HEK293 (cell line): Measurements from ENCODE around the gene NAT14.

Experiments used
- BCL11B ChIP-seq: fragments of 450-650 bp; formaldehyde crosslinking; IDR thresholded peaks from 2 replicates; pipeline ENCODE4 v1.5.1; 2016; ENCODE audit warnings: low read depth, missing biosample characterization, missing genetic modification characterization
- IKZF3 ChIP-seq: fragments of 450-650 bp; IDR thresholded peaks from 2 replicates; pipeline ENCODE4 v1.5.0; 2018; ENCODE audit warnings: missing biosample characterization, mild to moderate bottlenecking, missing genetic modification characterization, moderate library complexity
- PRDM10 ChIP-seq: fragments of 450-650 bp; formaldehyde crosslinking; IDR thresholded peaks from 2 replicates; pipeline ENCODE4 v1.5.1; 2016; ENCODE audit warnings: missing biosample characterization, missing genetic modification characterization
- TCF7L2 ChIP-seq: IDR thresholded peaks from 2 replicates; pipeline ENCODE4 v1.6.1; 2011; ENCODE audit warnings: low read depth, mild to moderate bottlenecking, inconsistent platforms, low read length, moderate library complexity, borderline replicate concordance
- WT1 ChIP-seq: fragments of 450-650 bp; formaldehyde crosslinking; IDR thresholded peaks from 2 replicates; pipeline ENCODE4 v1.5.1; 2016; ENCODE audit warnings: missing biosample characterization, missing genetic modification characterization
- ZBTB26 ChIP-seq: fragments of 450-650 bp; formaldehyde crosslinking; optimal IDR thresholded peaks from 2 replicates; pipeline ENCODE3; 2016; ENCODE audit warnings: missing biosample characterization, mild to moderate bottlenecking, missing genetic modification characterization
- ZBTB48 ChIP-seq: fragments of 450-650 bp; formaldehyde crosslinking; IDR thresholded peaks from 2 replicates; pipeline ENCODE4 v1.5.1; 2016; ENCODE audit warnings: missing biosample characterization, missing genetic modification characterization
- ZFP69B ChIP-seq: fragments of 450-650 bp; formaldehyde crosslinking; IDR thresholded peaks from 2 replicates; pipeline ENCODE4 v1.5.1; 2016; ENCODE audit warnings: missing biosample characterization, missing genetic modification characterization
- ZNF140 ChIP-seq: fragments of 450-650 bp; formaldehyde crosslinking; IDR thresholded peaks from 2 replicates; pipeline ENCODE4 v1.5.1; 2016; ENCODE audit warnings: missing biosample characterization, missing genetic modification characterization
- ZNF211 ChIP-seq: fragments of 450-650 bp; formaldehyde crosslinking; IDR thresholded peaks from 2 replicates; pipeline ENCODE4 v1.5.1; 2016; ENCODE audit warnings: low read depth, missing biosample characterization, missing genetic modification characterization
- ZNF214 ChIP-seq: fragments of 450-650 bp; formaldehyde crosslinking; IDR thresholded peaks from 2 replicates; pipeline ENCODE4 v1.5.1; 2017; ENCODE audit warnings: missing biosample characterization, mild to moderate bottlenecking, missing genetic modification characterization, borderline replicate concordance
- ZNF223 ChIP-seq: fragments of 450-650 bp; formaldehyde crosslinking; IDR thresholded peaks from 2 replicates; pipeline ENCODE4 v1.5.1; 2016; ENCODE audit warnings: missing biosample characterization, missing genetic modification characterization
- ZNF248 ChIP-seq: fragments of 450-650 bp; formaldehyde crosslinking; IDR thresholded peaks from 2 replicates; pipeline ENCODE4 v1.5.1; 2017; ENCODE audit warnings: missing biosample characterization, missing genetic modification characterization
- ZNF366 ChIP-seq: fragments of 450-650 bp; formaldehyde crosslinking; conservative IDR thresholded peaks from 2 replicates; pipeline ENCODE4 v1.5.1; 2016; ENCODE audit warnings: missing biosample characterization, missing genetic modification characterization
- ZNF391 ChIP-seq: fragments of 450-650 bp; formaldehyde crosslinking; IDR thresholded peaks from 2 replicates; pipeline ENCODE4 v1.5.1; 2016; ENCODE audit warnings: low read depth, missing biosample characterization, missing genetic modification characterization, borderline replicate concordance
- ZNF394 ChIP-seq: fragments of 450-650 bp; formaldehyde crosslinking; IDR thresholded peaks from 2 replicates; pipeline ENCODE4 v1.5.1; 2016; ENCODE audit warnings: missing biosample characterization, missing genetic modification characterization, mild to moderate bottlenecking, moderate library complexity, borderline replicate concordance
- ZNF416 ChIP-seq: fragments of 450-650 bp; formaldehyde crosslinking; IDR thresholded peaks from 2 replicates; pipeline ENCODE4 v1.5.1; 2016; ENCODE audit warnings: missing biosample characterization, missing genetic modification characterization
- ZNF423 ChIP-seq: fragments of 450-650 bp; formaldehyde crosslinking; IDR thresholded peaks from 2 replicates; pipeline ENCODE4 v1.5.1; 2016; ENCODE audit warnings: missing biosample characterization, missing genetic modification characterization
- ZNF449 ChIP-seq: fragments of 450-650 bp; formaldehyde crosslinking; IDR thresholded peaks from 2 replicates; pipeline ENCODE4 v1.5.1; 2017; ENCODE audit warnings: missing biosample characterization, mild to moderate bottlenecking, missing genetic modification characterization, moderate library complexity
- ZNF510 ChIP-seq: fragments of 450-650 bp; formaldehyde crosslinking; IDR thresholded peaks from 2 replicates; pipeline ENCODE4 v1.5.1; 2018; ENCODE audit warnings: mild to moderate bottlenecking, missing genetic modification characterization, missing biosample characterization; ENCODE audit not compliant: insufficient replicate concordance
- ZNF585B ChIP-seq: fragments of 450-650 bp; formaldehyde crosslinking; IDR thresholded peaks from 2 replicates; pipeline ENCODE4 v1.5.1; 2016; ENCODE audit warnings: missing biosample characterization, missing genetic modification characterization
- ZNF600 ChIP-seq: fragments of 450-650 bp; formaldehyde crosslinking; IDR thresholded peaks from 2 replicates; pipeline ENCODE4 v1.5.1; 2016; ENCODE audit warnings: missing biosample characterization, missing genetic modification characterization
- ZNF624 ChIP-seq: fragments of 450-650 bp; formaldehyde crosslinking; IDR thresholded peaks from 2 replicates; pipeline ENCODE4 v1.5.1; 2017; ENCODE audit warnings: missing biosample characterization, missing genetic modification characterization
- ZNF654 ChIP-seq: fragments of 450-650 bp; formaldehyde crosslinking; IDR thresholded peaks from 2 replicates; pipeline ENCODE4 v1.5.1; 2016; ENCODE audit warnings: low read depth, missing biosample characterization, missing genetic modification characterization
- ZNF701 ChIP-seq: fragments of 450-650 bp; formaldehyde crosslinking; IDR thresholded peaks from 2 replicates; pipeline ENCODE4 v1.5.1; 2016; ENCODE audit warnings: missing biosample characterization, missing genetic modification characterization
- TF ChIP-seq, protein P1 (sequence below): fragments of 450-650 bp; formaldehyde crosslinking; IDR thresholded peaks from 2 replicates; pipeline ENCODE4 v1.5.1; 2016; ENCODE audit warnings: missing biosample characterization, missing genetic modification characterization
- TF ChIP-seq, protein P2 (sequence below): fragments of 450-650 bp; formaldehyde crosslinking; IDR thresholded peaks from 2 replicates; pipeline ENCODE4 v1.5.1; 2016; ENCODE audit warnings: missing biosample characterization, missing genetic modification characterization
- TF ChIP-seq, protein P3 (sequence below): fragments of 450-650 bp; formaldehyde crosslinking; IDR thresholded peaks from 2 replicates; pipeline ENCODE4 v1.5.1; 2017; ENCODE audit warnings: missing biosample characterization, missing genetic modification characterization

Gene NAT14

DNA sequence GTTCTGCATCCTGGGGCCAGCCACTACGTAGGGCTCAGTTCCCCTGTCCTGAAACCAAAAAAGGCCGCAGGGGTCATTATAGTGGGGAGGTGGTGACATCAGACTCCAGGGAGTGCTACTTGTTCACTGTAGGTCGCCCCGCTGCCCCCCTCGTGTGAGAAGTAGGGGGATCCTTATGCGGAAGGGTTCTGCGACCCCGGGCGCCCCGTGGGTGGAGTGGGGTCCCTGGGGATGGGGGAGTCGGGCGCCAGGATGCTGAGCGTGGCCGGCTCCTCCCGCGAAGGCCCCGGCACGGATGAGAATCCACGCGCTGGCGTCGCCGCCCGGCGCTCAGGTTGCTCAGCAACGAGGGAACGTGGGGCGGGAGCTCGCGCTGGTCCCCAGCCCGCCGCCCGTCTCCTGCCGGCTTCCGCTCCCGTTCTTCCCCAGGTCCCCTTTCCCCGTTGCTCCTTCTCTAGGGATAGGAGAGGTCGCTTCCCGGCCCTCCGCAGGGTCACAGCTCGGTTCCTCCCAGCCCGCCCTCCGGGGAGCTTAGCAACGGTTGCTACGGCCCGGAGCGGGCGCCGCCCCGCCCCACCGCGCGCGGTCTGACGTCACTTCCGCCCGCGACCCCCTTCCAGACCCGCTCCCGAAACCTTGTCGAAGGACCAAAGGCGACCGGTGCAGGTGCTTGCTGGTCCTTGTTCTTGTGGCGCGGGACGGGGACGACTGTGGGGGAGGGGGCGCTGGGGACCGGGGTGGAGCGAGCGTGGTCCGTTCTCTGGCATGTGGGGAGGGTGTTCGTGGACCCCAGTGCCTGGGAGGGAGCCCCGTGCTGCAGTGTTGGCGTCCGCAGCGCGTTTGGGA, at the start of gene NAT14 (continued):
- TF ChIP-seq ZNF223 (tag by site-specific recombination) (no peak), ZNF211 (tag by site-specific recombination) (no peak), ZNF394 (tag by site-specific recombination) (no peak), WT1 (tag by site-specific recombination) (no peak), ZNF600 (tag by site-specific recombination) (0 out of 2 replicates have a peak, but pooled peaks have one; percentile 21), ZNF416 (tag by site-specific recombination) (no peak), ZNF449 (tag by site-specific recombination) (no peak), ZNF701 (no peak), PRDM10 (tag by site-specific recombination) (no peak), ZNF366 (no peak), IKZF3 (tag by site-specific recombination) (peak; percentile 39; the same call in 1 of the 2 replicates), ZBTB48 (tag by site-specific recombination) (peak; percentile 66), ZNF214 (tag by site-specific recombination) (no peak), TCF7L2 (no peak), ZNF654 (tag by site-specific recombination) (no peak), ZNF140 (no peak), ZNF624 (tag by site-specific recombination) (no peak), ZFP69B (tag by site-specific recombination) (no peak), ZNF248 (tag by site-specific recombination) (no peak), ZNF391 (tag by site-specific recombination) (no peak), ZBTB26 (tag by site-specific recombination) (peak; percentile 79), ZNF585B (tag by site-specific recombination) (no peak), ZNF510 (tag by site-specific recombination) (no peak), ZNF423 (tag by site-specific recombination) (no peak), BCL11B (tag by site-specific recombination) (no peak)
- TF ChIP-seq, protein P1, sequence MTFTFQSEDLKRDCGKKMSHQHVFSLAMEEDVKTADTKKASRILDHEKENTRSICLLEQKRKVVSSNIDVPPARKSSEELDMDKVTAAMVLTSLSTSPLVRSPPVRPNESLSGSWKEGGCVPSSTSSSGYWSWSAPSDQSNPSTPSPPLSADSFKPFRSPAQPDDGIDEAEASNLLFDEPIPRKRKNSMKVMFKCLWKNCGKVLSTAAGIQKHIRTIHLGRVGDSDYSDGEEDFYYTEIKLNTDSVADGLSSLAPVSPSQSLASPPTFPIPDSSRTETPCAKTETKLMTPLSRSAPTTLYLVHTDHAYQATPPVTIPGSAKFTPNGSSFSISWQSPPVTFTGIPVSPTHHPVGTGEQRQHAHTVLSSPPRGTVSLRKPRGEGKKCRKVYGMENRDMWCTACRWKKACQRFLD (tag by site-specific recombination), result no peak
- TF ChIP-seq, protein P2, sequence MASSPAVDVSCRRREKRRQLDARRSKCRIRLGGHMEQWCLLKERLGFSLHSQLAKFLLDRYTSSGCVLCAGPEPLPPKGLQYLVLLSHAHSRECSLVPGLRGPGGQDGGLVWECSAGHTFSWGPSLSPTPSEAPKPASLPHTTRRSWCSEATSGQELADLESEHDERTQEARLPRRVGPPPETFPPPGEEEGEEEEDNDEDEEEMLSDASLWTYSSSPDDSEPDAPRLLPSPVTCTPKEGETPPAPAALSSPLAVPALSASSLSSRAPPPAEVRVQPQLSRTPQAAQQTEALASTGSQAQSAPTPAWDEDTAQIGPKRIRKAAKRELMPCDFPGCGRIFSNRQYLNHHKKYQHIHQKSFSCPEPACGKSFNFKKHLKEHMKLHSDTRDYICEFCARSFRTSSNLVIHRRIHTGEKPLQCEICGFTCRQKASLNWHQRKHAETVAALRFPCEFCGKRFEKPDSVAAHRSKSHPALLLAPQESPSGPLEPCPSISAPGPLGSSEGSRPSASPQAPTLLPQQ (tag by site-specific recombination), result 0 out of 2 replicates have a peak, but pooled peaks have one; percentile 32
- TF ChIP-seq, protein P3, sequence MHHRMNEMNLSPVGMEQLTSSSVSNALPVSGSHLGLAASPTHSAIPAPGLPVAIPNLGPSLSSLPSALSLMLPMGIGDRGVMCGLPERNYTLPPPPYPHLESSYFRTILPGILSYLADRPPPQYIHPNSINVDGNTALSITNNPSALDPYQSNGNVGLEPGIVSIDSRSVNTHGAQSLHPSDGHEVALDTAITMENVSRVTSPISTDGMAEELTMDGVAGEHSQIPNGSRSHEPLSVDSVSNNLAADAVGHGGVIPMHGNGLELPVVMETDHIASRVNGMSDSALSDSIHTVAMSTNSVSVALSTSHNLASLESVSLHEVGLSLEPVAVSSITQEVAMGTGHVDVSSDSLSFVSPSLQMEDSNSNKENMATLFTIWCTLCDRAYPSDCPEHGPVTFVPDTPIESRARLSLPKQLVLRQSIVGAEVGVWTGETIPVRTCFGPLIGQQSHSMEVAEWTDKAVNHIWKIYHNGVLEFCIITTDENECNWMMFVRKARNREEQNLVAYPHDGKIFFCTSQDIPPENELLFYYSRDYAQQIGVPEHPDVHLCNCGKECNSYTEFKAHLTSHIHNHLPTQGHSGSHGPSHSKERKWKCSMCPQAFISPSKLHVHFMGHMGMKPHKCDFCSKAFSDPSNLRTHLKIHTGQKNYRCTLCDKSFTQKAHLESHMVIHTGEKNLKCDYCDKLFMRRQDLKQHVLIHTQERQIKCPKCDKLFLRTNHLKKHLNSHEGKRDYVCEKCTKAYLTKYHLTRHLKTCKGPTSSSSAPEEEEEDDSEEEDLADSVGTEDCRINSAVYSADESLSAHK (tag by site-specific recombination), result no peak
